ENCODE results near the gene DLX4. TPM values are rescaled to one million over a fixed set of nuclear protein-coding genes. Genes with fewer than 3 reads are reported as not detected.

Gene DLX4
- total and polyA plus RNA-seq, 12 donors, result 0.03 to 0.26 TPM; not detected in 10

DNA sequence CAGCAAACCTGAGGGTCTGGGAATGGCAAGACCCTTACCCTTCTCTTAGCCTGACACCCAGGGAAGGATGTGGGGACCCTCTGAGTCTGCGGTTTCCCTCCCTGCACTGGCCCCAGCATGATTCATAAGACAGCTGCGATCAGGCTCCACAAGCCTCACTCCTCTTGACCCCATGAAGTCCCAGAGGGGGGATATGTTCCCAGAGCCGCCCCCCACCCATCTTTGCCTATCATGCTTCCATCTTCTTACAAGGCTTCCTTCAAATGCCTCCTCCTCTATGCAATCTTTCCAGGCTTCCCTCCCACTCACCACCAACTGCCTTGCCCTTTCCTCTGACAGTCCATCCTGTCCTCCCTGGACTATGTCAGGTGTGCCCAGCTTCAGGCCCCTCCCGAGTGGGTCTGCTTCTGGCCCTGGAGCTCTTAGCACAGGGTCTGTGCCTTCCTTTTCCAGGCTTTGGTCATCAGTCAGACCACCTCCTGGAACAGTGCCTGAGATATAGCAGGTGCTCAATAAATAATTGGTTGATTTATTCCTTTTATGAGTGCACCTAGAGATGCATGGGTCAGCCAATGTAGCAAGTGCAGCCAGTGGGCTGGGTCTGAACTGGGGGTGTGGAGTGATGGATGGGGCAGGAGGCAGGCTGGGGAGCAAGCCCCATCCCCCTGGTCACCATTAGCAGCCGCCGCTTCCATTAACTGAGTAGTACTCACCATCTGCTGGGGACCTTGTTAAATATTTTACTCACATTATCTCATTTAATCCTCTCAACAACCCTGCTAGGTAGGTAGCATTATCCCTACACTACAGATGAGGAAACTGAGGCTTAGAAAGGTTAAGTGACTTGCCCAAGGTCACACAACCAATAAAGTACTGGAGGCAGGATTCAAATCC is 17.7 kb downstream of the DLX4 start:
- intact Hi-C loops (cut with DNase I), result loop anchor here in 3 of 10 donors (5.0 to 10.0 kb wide), 3 partner anchors 62 to 109 kb away; no protein-coding TSS in a partner anchor
- Histone ChIP-seq H3K27ac (no peak overlapping the region), H3K27me3 (peaks cover 0 to 94% (median 81%) of the 10 kb centered on the region in 7 donors), H3K36me3 (no peaks in the 10 kb centered on the region), H3K4me3 (no peak overlapping the region), H3K4me1 (peaks cover 0 to 5% (median 0%) of the 10 kb centered on the region in 9 donors), H3K9me3 (no peaks in the 10 kb centered on the region)
- TF ChIP-seq, protein P1, sequence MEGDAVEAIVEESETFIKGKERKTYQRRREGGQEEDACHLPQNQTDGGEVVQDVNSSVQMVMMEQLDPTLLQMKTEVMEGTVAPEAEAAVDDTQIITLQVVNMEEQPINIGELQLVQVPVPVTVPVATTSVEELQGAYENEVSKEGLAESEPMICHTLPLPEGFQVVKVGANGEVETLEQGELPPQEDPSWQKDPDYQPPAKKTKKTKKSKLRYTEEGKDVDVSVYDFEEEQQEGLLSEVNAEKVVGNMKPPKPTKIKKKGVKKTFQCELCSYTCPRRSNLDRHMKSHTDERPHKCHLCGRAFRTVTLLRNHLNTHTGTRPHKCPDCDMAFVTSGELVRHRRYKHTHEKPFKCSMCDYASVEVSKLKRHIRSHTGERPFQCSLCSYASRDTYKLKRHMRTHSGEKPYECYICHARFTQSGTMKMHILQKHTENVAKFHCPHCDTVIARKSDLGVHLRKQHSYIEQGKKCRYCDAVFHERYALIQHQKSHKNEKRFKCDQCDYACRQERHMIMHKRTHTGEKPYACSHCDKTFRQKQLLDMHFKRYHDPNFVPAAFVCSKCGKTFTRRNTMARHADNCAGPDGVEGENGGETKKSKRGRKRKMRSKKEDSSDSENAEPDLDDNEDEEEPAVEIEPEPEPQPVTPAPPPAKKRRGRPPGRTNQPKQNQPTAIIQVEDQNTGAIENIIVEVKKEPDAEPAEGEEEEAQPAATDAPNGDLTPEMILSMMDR (IDR thresholded peaks at IDR 0.05), result no peak
- ATAC-seq (no peak), DNase-seq (no peak)
- 65 to 67% methylated on average over 6 of the region's 6 CpGs for WGBS, 2 donors

DNA sequence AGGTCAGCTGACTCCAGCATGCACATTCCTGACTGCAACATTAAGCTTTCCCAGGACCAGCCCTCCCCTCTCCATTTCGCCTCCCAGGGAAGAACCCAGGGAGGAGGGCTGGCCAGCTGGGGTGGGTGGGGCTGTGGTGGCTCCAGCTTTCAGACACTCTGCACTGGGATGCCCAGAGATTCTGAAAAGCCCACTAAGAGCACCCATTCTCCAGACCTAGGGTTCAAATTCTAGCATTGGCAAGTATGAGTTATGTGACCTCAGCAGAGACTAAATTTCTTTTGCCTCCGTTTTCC is 18.2 kb downstream of the DLX4 start:
- 49 to 58% methylated on average over 2 of the region's 2 CpGs for WGBS, 2 donors
- Histone ChIP-seq H3K9me3 (no peaks in the 10 kb centered on the region), H3K36me3 (no peaks in the 10 kb centered on the region), H3K4me3 (no peak overlapping the region), H3K27me3 (peaks cover 0 to 94% (median 85%) of the 10 kb centered on the region in 7 donors), H3K27ac (no peak overlapping the region), H3K4me1 (peaks cover 0 to 5% (median 0%) of the 10 kb centered on the region in 9 donors)
- TF ChIP-seq, protein P1 (IDR thresholded peaks at IDR 0.05), result no peak
- intact Hi-C loops (cut with DNase I), result loop anchor here in 3 of 10 donors (5.0 to 10.0 kb wide), 3 partner anchors 62 to 110 kb away; no protein-coding TSS in a partner anchor
- no peak for DNase-seq
- no peak for ATAC-seq

DNA sequence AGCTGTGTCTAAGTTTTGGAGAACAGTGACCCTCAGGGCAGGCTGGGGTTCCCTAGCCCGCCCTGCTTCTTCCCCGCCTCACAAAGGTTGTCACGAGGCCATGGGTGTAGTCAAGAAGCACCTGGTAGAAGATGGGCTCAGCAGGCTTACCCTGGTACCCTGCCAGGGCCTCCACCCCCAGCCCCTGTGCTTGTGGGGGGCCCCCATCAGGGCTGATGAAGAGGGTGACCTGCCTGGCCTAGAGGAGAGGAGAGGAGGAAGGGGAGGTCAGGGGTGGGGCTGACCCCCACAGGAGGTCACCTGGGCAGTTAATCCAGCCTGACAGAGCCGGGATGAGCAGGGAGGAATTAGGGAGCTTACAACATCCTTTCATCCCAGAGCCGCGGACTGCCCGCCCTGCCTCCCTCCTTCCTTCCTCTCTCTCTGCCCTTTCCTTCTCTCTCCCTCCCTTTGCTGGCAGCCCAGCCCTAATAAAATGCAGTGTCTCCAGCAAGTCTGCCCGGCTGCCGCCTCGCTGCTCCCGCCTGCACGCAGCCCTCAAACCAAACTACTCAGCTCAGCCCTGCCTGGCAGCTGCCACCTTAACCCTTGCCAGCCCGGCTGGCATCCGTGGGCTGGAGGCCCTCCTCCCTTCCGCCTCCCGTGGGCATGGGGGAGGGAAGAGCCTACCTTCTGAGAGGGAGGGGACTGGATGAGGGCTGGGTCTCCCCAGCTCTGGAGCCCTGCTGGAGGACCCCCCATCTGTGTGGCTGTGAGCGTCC is 18.9 kb downstream of the DLX4 start:
- H3K36me3 ChIP-seq, result no peaks in the 10 kb centered on the region
- WGBS, 2 donors, result 16 to 20% methylated on average over 17 of the region's 17 CpGs
- no peak for ATAC-seq
- no peak for DNase-seq
- TF ChIP-seq, protein P1 (IDR thresholded peaks at IDR 0.05), result no peak
- H3K4me3 ChIP-seq, result no peak overlapping the region
- no peaks in the 10 kb centered on the region for H3K9me3 ChIP-seq
- intact Hi-C loops (cut with DNase I), result loop anchor here in 3 of 10 donors (5.0 to 10.0 kb wide), 3 partner anchors 63 to 111 kb away; no protein-coding TSS in a partner anchor
- no peak overlapping the region for H3K27ac ChIP-seq
- peaks cover 0 to 97% (median 88%) of the 10 kb centered on the region in 7 donors for H3K27me3 ChIP-seq
- peaks cover 0 to 6% (median 0%) of the 10 kb centered on the region in 9 donors for H3K4me1 ChIP-seq

DNA sequence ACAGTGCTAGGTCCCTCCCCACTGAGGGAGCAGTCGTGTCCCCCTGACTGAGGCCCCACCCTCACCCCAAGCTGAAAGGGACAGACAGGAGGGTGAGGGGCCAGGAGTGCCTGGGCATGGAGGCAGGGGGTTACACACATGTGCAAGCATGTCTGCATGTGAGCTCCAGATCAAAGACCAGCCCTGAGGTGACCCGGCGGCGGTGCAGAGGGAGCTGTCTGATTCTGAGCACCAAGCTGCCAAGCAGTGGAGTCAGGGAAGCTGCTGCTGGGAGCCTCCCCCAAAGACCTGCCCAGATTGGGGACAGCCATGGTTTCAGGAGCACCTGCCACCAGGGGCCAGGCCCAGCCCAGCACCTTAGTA is 20.5 kb downstream of the DLX4 start:
- TF ChIP-seq, protein P1 (IDR thresholded peaks at IDR 0.05), result no peak
- intact Hi-C loops (cut with DNase I), result loop anchor here in 3 of 10 donors (5.0 to 10.0 kb wide), 3 partner anchors 65 to 112 kb away; no protein-coding TSS in a partner anchor
- H3K27ac ChIP-seq, result no peak overlapping the region
- H3K36me3 ChIP-seq, result no peaks in the 10 kb centered on the region
- WGBS, 2 donors, result 81% methylated on average over 4 of the region's 4 CpGs
- H3K27me3 ChIP-seq, result peaks cover 9 to 98% (median 88%) of the 10 kb centered on the region in 7 donors
- H3K9me3 ChIP-seq, result no peaks in the 10 kb centered on the region
- DNase-seq, result no peak
- ATAC-seq, result no peak
- peaks cover 0 to 21% (median 13%) of the 10 kb centered on the region in 9 donors for H3K4me1 ChIP-seq
- no peak overlapping the region for H3K4me3 ChIP-seq
